Measurements from ENCODE around the gene WNK2.

WNK2 gene

DNA sequence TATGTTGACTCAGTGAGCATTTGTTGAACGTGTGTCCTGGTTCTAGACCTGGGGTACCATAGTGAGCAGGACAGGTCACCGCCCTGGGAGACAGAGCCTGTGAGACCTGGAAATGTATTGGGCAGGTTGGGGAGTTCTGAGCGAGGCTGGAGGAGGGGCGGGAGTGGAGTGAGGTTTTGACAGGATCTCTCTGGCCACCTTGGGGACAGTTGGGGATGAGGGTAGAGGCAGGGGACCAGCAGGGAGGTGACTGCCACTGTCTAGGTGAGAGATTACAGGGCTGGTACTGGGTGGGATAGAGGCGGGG lies 7.4 kb downstream of the WNK2 start:
- DNase-seq (ENCODE audit: insufficient read length, low spot score) (no peak), FAIRE-seq (no peak)
- TF ChIP-seq, protein P1, sequence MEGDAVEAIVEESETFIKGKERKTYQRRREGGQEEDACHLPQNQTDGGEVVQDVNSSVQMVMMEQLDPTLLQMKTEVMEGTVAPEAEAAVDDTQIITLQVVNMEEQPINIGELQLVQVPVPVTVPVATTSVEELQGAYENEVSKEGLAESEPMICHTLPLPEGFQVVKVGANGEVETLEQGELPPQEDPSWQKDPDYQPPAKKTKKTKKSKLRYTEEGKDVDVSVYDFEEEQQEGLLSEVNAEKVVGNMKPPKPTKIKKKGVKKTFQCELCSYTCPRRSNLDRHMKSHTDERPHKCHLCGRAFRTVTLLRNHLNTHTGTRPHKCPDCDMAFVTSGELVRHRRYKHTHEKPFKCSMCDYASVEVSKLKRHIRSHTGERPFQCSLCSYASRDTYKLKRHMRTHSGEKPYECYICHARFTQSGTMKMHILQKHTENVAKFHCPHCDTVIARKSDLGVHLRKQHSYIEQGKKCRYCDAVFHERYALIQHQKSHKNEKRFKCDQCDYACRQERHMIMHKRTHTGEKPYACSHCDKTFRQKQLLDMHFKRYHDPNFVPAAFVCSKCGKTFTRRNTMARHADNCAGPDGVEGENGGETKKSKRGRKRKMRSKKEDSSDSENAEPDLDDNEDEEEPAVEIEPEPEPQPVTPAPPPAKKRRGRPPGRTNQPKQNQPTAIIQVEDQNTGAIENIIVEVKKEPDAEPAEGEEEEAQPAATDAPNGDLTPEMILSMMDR (IDR thresholded peaks at IDR 0.05; ENCODE audit: insufficient read depth, missing control alignments), result no peak

DNA sequence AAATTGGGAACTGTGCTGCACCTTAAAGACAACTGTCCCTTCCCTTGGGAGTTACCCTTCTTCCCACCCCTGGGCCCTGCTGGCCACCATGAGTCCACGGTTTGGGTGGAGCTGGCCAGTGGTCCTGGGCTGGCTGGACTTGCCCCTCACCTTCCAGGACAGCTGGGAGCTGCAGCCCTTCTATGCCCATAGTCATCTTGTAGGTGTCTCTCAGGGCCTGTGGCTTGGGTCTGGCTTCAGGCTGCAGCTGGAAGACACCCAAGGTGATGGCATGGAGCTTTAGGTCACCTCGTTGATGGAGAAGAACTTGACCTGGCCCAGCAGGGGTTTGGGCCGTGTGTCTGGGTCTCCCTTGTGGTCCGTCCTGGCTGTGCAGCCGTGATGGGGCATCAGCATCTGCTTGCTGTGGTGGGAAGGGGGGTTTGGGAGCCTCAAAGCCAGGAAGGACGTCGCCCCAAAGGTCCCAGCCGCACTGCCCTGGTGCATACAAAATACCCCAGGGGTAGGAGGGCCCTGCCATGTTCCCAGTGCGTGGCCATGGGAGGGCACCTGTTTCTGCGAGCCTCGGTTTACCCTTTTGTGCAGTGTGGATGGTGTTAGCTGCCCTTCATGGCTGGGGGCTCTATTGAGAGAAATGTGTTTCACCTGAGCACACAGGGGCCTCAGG lies 8.9 kb downstream of the WNK2 start:
- DNase-seq (ENCODE audit: insufficient read length, low spot score) (no peak), FAIRE-seq (no peak)
- TF ChIP-seq, protein P1 (IDR thresholded peaks at IDR 0.05; ENCODE audit: insufficient read depth, missing control alignments), result no peak

DNA sequence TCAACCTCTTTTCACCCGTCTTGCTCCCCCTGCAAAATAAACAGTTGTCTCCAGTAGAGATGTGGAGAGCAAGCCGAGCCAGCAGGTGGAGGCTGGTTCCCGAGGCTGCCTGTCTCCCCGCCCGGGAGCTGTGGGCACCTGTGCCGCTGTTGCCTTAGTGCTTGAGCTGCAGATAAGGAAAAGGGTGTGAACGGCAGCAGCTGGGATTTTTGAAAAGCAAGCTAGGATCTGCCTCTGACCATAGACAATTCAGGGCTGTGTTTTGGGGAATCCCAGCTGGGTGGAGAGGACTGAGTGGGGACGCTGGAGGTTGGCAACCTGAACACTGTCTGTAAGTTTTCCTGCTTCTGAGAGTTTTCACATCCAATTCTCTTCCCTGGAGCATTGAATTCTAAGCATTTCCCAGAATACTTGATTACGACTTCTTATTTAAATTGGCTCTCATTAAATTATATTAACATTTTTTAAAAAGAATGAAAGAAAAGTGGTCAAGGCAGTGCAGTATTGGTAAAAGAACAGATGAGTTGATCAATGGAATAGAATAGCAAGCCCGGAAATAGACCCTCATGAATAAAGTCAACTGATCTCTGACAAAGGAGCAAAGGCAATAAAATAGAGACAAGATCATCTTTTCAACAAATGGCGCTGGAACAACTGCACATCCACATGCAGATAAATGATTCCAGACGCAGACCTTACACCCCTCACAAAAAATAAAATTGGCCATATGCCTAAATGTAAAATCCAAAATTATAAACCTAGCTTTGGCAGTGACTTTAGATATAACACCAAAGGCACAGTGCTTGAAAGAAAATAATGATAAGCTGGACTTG lies 9.7 kb downstream of the WNK2 start:
- FAIRE-seq (no peak), DNase-seq (ENCODE audit: insufficient read length, low spot score) (no peak)
- TF ChIP-seq, protein P1 (IDR thresholded peaks at IDR 0.05; ENCODE audit: insufficient read depth, missing control alignments), result no peak

DNA sequence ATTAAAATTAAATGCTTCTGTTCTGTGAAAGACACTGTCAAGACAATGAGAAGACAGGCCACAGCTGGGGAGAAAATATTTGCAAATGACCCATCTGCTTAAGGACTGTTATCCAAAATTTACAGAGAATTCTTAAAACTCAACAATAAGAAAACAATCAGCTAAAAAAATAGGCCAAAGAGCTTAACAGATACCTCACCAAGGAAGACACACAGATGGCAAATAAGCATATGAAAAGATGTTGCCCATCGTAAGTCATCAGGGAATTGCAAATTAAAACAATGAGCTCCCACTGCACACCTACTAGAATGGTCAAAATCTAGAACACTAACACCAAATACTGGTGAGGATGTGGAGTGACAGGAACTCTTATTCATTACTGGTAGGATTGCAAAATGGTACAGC lies 10.3 kb downstream of the WNK2 start:
- FAIRE-seq (peak; percentile 6), DNase-seq (ENCODE audit: insufficient read length, low spot score) (no peak)
- TF ChIP-seq, protein P1 (IDR thresholded peaks at IDR 0.05; ENCODE audit: insufficient read depth, missing control alignments), result no peak

DNA sequence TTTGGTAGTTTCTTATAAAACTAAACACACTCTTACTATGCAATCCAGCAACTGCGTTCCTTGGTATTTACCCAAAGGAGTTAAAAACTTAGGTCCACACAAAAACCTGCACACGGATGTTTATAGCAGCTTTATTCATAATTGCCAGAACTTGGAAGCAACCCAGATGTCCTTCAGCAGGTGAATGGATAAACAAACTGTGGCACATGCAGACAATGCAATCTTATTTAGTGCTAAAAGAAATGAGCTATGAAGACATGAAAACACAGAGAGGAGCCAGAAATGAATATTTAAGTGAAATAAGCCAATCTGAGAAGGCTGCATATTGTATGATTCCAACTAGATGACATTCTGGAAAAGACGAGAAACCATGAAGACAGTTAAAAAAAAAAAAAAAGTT lies 10.7 kb downstream of the WNK2 start:
- FAIRE-seq (no peak), DNase-seq (ENCODE audit: insufficient read length, low spot score) (no peak)

DNA sequence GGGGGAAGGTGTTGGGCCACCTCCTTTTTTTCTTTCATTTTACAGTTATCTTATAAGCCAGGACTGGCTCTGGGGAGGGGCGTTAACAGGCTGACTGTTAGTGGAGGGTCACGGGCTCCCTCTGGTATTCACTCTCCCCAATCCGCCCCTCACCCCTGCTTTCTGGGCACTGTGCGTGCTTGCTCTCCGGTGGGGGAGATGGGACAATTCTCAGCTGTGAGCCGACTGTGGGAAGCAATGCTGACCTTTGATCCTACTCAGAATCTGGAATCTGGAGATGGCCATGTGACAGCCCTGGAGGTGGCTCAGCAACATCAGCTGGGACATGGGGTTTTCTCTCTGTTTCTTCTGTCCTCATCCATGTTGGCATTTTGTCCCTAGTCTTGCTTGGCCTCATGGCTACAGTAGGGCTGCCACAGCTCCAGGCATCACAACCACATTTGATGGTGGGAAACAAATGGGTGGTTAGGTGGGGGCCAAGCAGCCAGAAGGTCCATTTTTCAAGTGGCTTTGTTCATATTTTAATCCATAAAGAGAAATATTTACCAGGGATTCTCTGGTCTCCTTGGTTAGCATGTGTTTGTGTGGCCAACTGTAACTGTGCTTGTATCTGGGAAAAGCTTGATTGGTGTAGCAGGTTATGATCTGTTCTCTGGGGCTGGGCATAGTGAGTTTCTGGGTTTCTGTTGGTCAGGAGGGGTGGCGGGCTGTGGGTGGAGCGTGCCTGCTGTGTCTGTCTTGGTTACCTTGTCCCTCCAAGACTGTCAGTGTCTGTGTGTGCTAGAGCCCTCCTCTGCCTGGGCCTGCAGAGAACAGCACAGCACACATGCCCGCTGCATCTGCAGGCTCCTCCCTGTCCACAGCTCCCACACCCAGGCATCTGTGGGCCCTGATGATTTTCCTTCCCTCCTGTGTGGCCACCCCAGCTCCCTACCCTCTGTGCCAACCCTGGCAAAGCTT lies 12.4 kb downstream of the WNK2 start:
- TF ChIP-seq, protein P1 (IDR thresholded peaks at IDR 0.05; ENCODE audit: insufficient read depth, missing control alignments), result no peak
- DNase-seq (ENCODE audit: insufficient read length, low spot score) (no peak), FAIRE-seq (no peak)

More for the DNA sequence above, 10.7 kb downstream of the WNK2 start:
- TF ChIP-seq, protein P1 (IDR thresholded peaks at IDR 0.05; ENCODE audit: insufficient read depth, missing control alignments), result no peak
